WTC11 (cell line): ENCODE results near the gene FZD1.

Experiments used
- CREB1 ChIP-seq: sonication (generic); formaldehyde crosslinking; IDR thresholded peaks from 2 replicates; pipeline ENCODE4 v1.8.0; 2023; ENCODE audit warnings: mild to moderate bottlenecking, missing genetic modification reagents
- ELF4 ChIP-seq: sonication (generic); formaldehyde crosslinking; IDR thresholded peaks from 2 replicates; pipeline ENCODE4 v1.8.1; 2022; ENCODE audit warnings: low read depth, mild to moderate bottlenecking, moderate library complexity, missing genetic modification reagents
- FOXP1 ChIP-seq: sonication (generic); formaldehyde crosslinking; IDR thresholded peaks from 2 replicates; pipeline ENCODE4 v1.8.0; 2022; ENCODE audit warnings: missing genetic modification reagents, mild to moderate bottlenecking, moderate library complexity, borderline replicate concordance
- MAX ChIP-seq: sonication (generic); formaldehyde crosslinking; IDR thresholded peaks from 2 replicates; pipeline ENCODE4 v1.8.0; 2022; ENCODE audit warnings: mild to moderate bottlenecking, missing genetic modification reagents
- NFATC4 ChIP-seq: fragments of 250-450 bp; sonication (Bioruptor Pico); IDR thresholded peaks from 2 replicates; pipeline ENCODE4 v1.9.0; 2021; ENCODE audit warnings: mild to moderate bottlenecking
- NFE2L1 ChIP-seq: sonication (generic); formaldehyde crosslinking; IDR thresholded peaks from 2 replicates; pipeline ENCODE4 v1.8.1; 2023; ENCODE audit warnings: missing genetic modification reagents
- TCF7 ChIP-seq: sonication (generic); formaldehyde crosslinking; IDR thresholded peaks from 2 replicates; pipeline ENCODE4 v1.8.0; 2022; ENCODE audit warnings: mild to moderate bottlenecking, low read depth, missing genetic modification reagents, moderate library complexity
- TEAD4 ChIP-seq: sonication (generic); formaldehyde crosslinking; IDR thresholded peaks from 2 replicates; pipeline ENCODE4 v1.8.0; 2022; ENCODE audit warnings: mild to moderate bottlenecking, missing genetic modification reagents
- USF1 ChIP-seq: sonication (generic); formaldehyde crosslinking; IDR thresholded peaks from 2 replicates; pipeline ENCODE4 v1.8.0; 2022; ENCODE audit warnings: mild to moderate bottlenecking, missing genetic modification reagents
- TF ChIP-seq, protein P1 (sequence below): sonication (generic); formaldehyde crosslinking; IDR thresholded peaks from 2 replicates; pipeline ENCODE4 v1.8.1; 2022; ENCODE audit warnings: low read depth, missing genetic modification reagents, borderline replicate concordance
- TF ChIP-seq, protein P2 (sequence below): fragments of 200-600 bp; IDR thresholded peaks from 2 replicates; pipeline ENCODE4 v1.8.0; 2022; ENCODE audit warnings: antibody characterized with exemption
- TF ChIP-seq, protein P3 (sequence below): sonication (generic); formaldehyde crosslinking; IDR thresholded peaks from 2 replicates; pipeline ENCODE4 v1.8.1; 2023; ENCODE audit warnings: mild to moderate bottlenecking, missing genetic modification reagents, borderline replicate concordance
- TF ChIP-seq, protein P4 (sequence below): sonication (generic); formaldehyde crosslinking; IDR thresholded peaks from 2 replicates; pipeline ENCODE4 v1.8.1; 2023; ENCODE audit warnings: mild to moderate bottlenecking, missing genetic modification reagents, moderate library complexity

- TF ChIP-seq, protein P1, sequence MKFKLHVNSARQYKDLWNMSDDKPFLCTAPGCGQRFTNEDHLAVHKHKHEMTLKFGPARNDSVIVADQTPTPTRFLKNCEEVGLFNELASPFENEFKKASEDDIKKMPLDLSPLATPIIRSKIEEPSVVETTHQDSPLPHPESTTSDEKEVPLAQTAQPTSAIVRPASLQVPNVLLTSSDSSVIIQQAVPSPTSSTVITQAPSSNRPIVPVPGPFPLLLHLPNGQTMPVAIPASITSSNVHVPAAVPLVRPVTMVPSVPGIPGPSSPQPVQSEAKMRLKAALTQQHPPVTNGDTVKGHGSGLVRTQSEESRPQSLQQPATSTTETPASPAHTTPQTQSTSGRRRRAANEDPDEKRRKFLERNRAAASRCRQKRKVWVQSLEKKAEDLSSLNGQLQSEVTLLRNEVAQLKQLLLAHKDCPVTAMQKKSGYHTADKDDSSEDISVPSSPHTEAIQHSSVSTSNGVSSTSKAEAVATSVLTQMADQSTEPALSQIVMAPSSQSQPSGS, result no peak
- TF ChIP-seq, protein P2, sequence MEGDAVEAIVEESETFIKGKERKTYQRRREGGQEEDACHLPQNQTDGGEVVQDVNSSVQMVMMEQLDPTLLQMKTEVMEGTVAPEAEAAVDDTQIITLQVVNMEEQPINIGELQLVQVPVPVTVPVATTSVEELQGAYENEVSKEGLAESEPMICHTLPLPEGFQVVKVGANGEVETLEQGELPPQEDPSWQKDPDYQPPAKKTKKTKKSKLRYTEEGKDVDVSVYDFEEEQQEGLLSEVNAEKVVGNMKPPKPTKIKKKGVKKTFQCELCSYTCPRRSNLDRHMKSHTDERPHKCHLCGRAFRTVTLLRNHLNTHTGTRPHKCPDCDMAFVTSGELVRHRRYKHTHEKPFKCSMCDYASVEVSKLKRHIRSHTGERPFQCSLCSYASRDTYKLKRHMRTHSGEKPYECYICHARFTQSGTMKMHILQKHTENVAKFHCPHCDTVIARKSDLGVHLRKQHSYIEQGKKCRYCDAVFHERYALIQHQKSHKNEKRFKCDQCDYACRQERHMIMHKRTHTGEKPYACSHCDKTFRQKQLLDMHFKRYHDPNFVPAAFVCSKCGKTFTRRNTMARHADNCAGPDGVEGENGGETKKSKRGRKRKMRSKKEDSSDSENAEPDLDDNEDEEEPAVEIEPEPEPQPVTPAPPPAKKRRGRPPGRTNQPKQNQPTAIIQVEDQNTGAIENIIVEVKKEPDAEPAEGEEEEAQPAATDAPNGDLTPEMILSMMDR, result no peak
- no peak for TF ChIP-seq CREB1
- no peak for TF ChIP-seq USF1 (CRISPR knock-in tag)
- TF ChIP-seq TCF7 (CRISPR knock-in tag), result no peak
- no peak for TF ChIP-seq FOXP1 (CRISPR knock-in tag)
- TF ChIP-seq, protein P3, sequence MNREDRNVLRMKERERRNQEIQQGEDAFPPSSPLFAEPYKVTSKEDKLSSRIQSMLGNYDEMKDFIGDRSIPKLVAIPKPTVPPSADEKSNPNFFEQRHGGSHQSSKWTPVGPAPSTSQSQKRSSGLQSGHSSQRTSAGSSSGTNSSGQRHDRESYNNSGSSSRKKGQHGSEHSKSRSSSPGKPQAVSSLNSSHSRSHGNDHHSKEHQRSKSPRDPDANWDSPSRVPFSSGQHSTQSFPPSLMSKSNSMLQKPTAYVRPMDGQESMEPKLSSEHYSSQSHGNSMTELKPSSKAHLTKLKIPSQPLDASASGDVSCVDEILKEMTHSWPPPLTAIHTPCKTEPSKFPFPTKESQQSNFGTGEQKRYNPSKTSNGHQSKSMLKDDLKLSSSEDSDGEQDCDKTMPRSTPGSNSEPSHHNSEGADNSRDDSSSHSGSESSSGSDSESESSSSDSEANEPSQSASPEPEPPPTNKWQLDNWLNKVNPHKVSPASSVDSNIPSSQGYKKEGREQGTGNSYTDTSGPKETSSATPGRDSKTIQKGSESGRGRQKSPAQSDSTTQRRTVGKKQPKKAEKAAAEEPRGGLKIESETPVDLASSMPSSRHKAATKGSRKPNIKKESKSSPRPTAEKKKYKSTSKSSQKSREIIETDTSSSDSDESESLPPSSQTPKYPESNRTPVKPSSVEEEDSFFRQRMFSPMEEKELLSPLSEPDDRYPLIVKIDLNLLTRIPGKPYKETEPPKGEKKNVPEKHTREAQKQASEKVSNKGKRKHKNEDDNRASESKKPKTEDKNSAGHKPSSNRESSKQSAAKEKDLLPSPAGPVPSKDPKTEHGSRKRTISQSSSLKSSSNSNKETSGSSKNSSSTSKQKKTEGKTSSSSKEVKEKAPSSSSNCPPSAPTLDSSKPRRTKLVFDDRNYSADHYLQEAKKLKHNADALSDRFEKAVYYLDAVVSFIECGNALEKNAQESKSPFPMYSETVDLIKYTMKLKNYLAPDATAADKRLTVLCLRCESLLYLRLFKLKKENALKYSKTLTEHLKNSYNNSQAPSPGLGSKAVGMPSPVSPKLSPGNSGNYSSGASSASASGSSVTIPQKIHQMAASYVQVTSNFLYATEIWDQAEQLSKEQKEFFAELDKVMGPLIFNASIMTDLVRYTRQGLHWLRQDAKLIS, result no peak
- TF ChIP-seq ELF4 (CRISPR knock-in tag), result no peak
- TF ChIP-seq TEAD4 (CRISPR knock-in tag), result no peak
- no peak for TF ChIP-seq NFATC4
- no peak for TF ChIP-seq MAX (CRISPR knock-in tag)
- no peak for TF ChIP-seq NFE2L1 (CRISPR knock-in tag)
- TF ChIP-seq, protein P4, sequence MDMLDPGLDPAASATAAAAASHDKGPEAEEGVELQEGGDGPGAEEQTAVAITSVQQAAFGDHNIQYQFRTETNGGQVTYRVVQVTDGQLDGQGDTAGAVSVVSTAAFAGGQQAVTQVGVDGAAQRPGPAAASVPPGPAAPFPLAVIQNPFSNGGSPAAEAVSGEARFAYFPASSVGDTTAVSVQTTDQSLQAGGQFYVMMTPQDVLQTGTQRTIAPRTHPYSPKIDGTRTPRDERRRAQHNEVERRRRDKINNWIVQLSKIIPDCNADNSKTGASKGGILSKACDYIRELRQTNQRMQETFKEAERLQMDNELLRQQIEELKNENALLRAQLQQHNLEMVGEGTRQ (CRISPR knock-in tag), result no peak
These were observed 33.7 kb downstream of the FZD1 start for GRCh38 chr7:91297939-91298338.
